Neutrophil (primary cell): Measurements from ENCODE around the gene SLC38A11.

Source experiments
- H3K27ac ChIP-seq: fragments of 200-600 bp; sonication (generic); 2 replicates; pipeline ENCODE4 v1.5.1; 2016; ENCODE audit warnings: mild to moderate bottlenecking, moderate library complexity
- H3K27me3 ChIP-seq: fragments of 200-600 bp; sonication (generic); 2 replicates; pipeline ENCODE4 v1.6.0; 2016; ENCODE audit warnings: mild to moderate bottlenecking
- H3K36me3 ChIP-seq: fragments of 200-600 bp; sonication (generic); 2 replicates; pipeline ENCODE4 v1.5.1; 2017
- H3K4me1 ChIP-seq, 2 experiments: fragments of 200-600 bp in 1 of 2; sonication (generic) in 1 of 2; 1 replicate in 1 of 2; 2 replicates in 1 of 2; pipeline versions ENCODE4 v1.5.1 to v1.6.1; 2013 to 2016; ENCODE audit warnings: low read depth in 1 of 2, low read length in 1 of 2, mild to moderate bottlenecking in 1 of 2, moderate library complexity in 1 of 2; ENCODE audit not compliant: control insufficient read depth in 1 of 2, insufficient read depth in 1 of 2
- H3K4me3 ChIP-seq, 2 experiments: fragments of 200-600 bp in 1 of 2; sonication (generic) in 1 of 2; 1 replicate in 1 of 2; 2 replicates in 1 of 2; pipeline ENCODE4 v1.5.1; 2013 to 2016; ENCODE audit warnings: low read depth in 1 of 2, low read length in 1 of 2, mild to moderate bottlenecking in 1 of 2, moderate library complexity in 1 of 2
- H3K9me3 ChIP-seq: fragments of 200-600 bp; sonication (generic); 2 replicates; pipeline ENCODE4 v1.5.1; 2016
- CTCF ChIP-seq: fragments of 200-600 bp; sonication (generic); IDR thresholded peaks from 2 replicates; pipeline ENCODE4 v1.5.1; 2016; ENCODE audit warnings: antibody characterized with exemption

SLC38A11 gene

GRCh38 chr2:164937864-164938401 lies 17.4 kb downstream of the SLC38A11 start:
- no peak for TF ChIP-seq CTCF
- no peaks in the 10 kb centered on the region for H3K4me1 ChIP-seq
- no peaks in the 10 kb centered on the region for H3K27me3 ChIP-seq
- no peak overlapping the region for H3K27ac ChIP-seq
- no peaks in the 10 kb centered on the region for H3K36me3 ChIP-seq
- no peaks in the 10 kb centered on the region for H3K9me3 ChIP-seq
- no peak overlapping the region for H3K4me3 ChIP-seq

DNA sequence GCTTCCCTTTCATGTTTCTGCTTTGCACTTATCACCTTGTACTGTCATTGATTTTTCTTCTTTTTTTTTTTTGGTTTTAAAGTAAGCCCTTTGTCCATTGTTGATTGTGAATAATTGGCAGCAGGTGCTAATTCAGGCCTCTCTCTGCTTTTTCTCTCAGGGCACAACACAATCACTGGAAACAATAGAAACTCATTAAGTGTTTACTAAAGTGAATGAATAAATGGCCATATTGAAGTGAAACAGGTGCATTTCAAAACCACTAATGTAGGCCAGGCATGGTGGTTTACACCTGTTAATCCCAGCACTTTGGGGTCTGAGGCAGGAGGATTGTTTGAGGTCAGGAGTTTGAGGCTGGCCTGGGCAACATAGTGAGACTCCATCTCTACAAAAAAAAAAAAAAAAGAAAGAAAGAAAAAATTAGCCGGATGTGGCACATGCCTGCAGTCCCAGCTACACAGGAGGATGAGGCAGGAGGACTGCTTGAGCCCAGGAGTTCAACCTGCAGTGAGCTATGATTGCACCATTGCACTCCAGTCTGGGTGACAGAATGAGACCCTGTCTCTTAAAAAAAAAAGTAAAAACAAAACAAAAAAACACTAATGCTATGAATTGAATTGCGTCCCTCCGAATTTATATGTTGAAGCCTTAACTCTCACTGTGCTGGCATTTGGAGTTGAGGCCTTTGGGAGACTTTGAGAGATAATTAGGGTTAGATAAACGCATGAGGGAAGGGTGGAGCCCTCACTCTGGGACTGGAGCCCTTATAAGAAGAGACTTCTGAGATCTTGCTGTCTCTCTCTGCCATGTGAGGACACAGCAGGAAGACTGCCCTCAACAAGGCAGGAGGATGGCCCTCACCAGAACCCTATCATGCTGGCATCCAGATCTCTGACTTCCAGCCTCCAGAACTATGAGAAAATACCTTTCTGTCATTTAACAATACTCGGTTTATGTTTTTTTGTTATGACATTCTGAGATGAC lies 19.9 kb downstream of the SLC38A11 start:
- no peak for TF ChIP-seq CTCF

DNA sequence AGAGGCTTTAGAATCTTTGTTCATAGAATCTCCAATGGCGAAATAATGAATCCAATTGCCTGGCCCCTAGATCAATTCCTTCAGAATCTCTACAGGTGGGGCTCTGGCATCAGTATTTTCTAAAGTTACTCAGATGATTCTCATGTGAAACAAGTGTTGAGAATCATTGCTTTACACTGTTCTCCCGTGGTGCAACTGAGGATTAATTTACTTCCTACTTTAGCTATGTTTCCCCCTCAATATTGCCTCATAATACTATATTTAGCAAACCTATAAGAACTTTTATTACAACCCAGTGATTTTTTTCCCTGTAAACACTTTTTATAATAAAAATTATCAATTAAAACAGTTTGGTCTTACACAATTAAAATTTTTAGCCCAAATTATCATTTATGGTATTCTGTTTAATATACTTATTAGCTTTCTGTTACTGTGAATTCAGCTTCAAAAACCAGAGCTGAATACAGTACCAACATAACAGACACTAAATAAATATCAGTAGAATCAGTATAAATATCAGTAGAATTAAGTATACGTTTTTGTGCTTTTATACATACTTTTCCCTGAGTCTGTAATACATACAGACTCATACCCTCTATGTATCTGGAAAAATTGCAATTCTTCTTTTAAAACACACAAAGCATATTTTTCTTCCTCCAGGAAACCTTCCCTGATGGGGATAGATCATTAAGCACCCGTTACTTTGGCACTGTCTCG lies 20.8 kb downstream of the SLC38A11 start:
- Histone ChIP-seq H3K4me3 (no peak overlapping the region), H3K4me1 (no peaks in the 10 kb centered on the region), H3K27me3 (no peaks in the 10 kb centered on the region), H3K27ac (no peak overlapping the region), H3K9me3 (no peaks in the 10 kb centered on the region), H3K36me3 (no peaks in the 10 kb centered on the region)
- no peak for TF ChIP-seq CTCF

More for the DNA sequence above, 19.9 kb downstream of the SLC38A11 start:
- H3K4me1 ChIP-seq, result no peaks in the 10 kb centered on the region
- no peak overlapping the region for H3K4me3 ChIP-seq
- H3K27ac ChIP-seq, result no peak overlapping the region
- H3K36me3 ChIP-seq, result no peaks in the 10 kb centered on the region
- no peaks in the 10 kb centered on the region for H3K9me3 ChIP-seq
- H3K27me3 ChIP-seq, result no peaks in the 10 kb centered on the region

DNA sequence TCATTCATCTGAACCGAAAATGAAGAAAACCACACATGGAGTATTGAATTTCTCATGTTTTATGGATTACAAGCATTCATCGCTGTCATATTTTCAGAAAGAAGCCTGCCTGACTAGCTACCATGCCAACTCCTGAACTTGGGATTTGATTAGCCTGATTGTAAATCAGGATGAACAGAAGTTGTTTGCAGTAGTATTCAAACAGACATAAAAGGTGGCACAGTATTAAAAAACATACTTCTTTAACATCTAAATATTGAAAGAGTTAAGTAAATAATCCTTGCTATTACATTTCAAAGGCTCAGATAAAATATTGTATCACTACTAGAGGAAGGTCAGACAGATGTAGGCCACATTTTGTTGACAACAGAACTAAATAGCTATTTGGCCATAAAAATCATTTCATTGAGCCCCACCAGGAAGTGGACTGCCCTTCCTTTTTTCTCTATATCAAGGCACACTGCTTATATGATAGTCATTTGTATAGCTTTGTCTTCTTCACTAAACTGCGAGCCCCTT lies 21.6 kb downstream of the SLC38A11 start:
- H3K4me3 ChIP-seq, result no peak overlapping the region
- no peak for TF ChIP-seq CTCF
- H3K27me3 ChIP-seq, result no peaks in the 10 kb centered on the region
- no peaks in the 10 kb centered on the region for H3K36me3 ChIP-seq
- no peak overlapping the region for H3K27ac ChIP-seq
- no peaks in the 10 kb centered on the region for H3K4me1 ChIP-seq
- H3K9me3 ChIP-seq, result no peaks in the 10 kb centered on the region

GRCh38 chr2:164932377-164932776 lies 22.9 kb downstream of the SLC38A11 start:
- Histone ChIP-seq H3K27ac (no peak overlapping the region), H3K4me1 (no peaks in the 10 kb centered on the region)

More at GRCh38 chr2:164932377-164932776, 22.9 kb downstream of the SLC38A11 start:
- Histone ChIP-seq H3K4me3 (no peak overlapping the region), H3K9me3 (no peaks in the 10 kb centered on the region), H3K27me3 (no peaks in the 10 kb centered on the region), H3K36me3 (no peaks in the 10 kb centered on the region)
- TF ChIP-seq CTCF, result no peak
